SU-DHL-6 (cell line): Measurements from ENCODE around the gene TGM3.

ENCODE experiments used
- CTCF ChIP-seq: fragments of 200-600 bp; sonication (generic); IDR thresholded peaks from one replicate; pipeline ENCODE4 v1.5.1; 2017; ENCODE audit warnings: antibody characterized with exemption, mild to moderate bottlenecking, low read length, moderate library complexity; ENCODE audit not compliant: insufficient read depth, poor library complexity, severe bottlenecking
- EZH2phosphoT487 ChIP-seq: fragments of 200-600 bp; sonication (generic), shearing (Covaris generic); conservative IDR thresholded peaks from 2 replicates; pipeline ENCODE4 v1.6.1; 2018; ENCODE audit warnings: mild to moderate bottlenecking, antibody characterized with exemption, low read length, moderate library complexity, mixed read lengths

- TF ChIP-seq CTCF (no peak), EZH2phosphoT487 (no peak)
Measured at GRCh38 chr20:2297357-2297728, 1.5 kb downstream of the TGM3 start.
